GM19467 (cell line): ENCODE results near the gene PTPRG.
A peak's percentile ranks its signal among the peaks of the same experiment; 100 is the strongest.
"Not testable (repeated sequence)": the region's sequence is repeated elsewhere in the genome, so short reads cannot be mapped to it uniquely, and the experiment has no call there.

Source experiments
- ATAC-seq: cut with Tn5 transposase; IDR thresholded peaks from one replicate; pipeline ENCODE4 v1.9.1; 2021; ENCODE audit warnings: mild to moderate bottlenecking, moderate library complexity; ENCODE audit not compliant: unreplicated experiment

Gene PTPRG

GRCh38 chr3:61816304-61816703 is 254.9 kb downstream of the PTPRG start:
- not testable (repeated sequence) for ATAC-seq

DNA sequence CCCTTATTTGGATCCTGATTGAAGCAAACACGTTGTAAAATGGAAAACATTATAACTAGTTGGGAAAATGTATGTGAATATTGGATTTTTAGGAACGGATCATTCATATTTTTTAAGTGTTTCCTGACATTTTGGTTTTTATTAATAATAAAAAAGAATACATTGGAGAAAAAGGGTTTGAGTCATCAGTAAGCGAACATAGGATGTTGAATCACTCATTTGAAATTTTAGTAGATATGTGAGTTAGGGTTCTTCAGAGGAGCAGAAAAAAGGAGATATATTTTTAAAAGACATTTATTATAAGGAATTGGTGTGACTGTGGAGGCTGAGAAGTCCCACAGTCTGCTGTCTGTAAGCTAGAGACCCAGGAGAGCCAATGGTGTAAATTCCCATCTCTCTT is 258.5 kb downstream of the PTPRG start:
- no peak for ATAC-seq

- ATAC-seq, result peak; percentile 69
Measured at GRCh38 chr3:61820306-61820992, 259.1 kb downstream of the PTPRG start.

- no peak for ATAC-seq
Measured at GRCh38 chr3:61821823-61822251, 260.5 kb downstream of the PTPRG start.

DNA sequence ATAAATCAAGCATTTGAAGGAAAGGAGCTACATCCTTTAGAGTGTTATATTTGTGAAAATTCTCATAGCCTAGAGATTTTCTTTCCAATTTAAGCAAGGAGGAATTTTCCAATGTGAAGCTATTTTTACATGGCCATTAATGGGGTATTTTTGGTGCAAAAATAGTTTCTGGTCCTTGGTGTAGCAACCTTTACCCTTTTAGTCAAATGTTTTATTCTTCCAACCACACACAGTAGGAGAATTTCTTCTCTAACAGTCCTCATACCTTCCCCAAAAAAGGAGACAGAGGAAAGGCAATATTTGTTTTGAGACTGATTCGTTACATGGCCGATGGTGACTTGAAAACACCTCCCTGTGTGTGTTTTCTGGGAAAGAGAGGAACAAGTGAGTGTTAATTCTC is 261.2 kb downstream of the PTPRG start:
- no peak for ATAC-seq

DNA sequence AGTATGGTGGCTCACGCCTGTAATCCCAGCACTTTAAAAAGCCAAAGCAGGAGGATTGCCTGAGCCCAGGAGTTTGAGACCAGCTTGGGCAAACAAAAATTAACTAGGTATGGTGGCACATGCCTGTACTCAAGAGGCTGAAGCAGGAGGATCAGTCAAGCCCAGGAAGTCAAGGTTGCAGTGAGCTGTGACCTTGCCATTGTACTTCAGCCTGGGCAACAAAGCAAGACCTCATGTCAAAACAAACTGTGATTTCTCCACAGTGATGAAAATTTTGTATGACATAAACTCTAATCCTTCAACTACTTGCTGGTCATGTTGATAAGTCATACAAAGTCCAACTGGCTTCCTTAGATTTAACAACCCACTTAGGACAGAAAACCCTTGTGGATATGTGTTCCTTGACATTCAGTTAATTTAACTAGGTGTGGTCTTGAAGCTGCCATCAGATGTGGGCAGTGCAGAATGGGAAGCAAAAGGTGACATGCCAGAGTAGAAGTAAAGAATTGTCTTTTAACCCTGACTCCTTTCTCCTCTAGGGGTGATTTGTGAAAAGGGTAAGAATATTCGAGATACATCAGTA is 263.3 kb downstream of the PTPRG start:
- ATAC-seq, result no peak

GRCh38 chr3:61826161-61826560 is 264.8 kb downstream of the PTPRG start:
- ATAC-seq, result no peak

DNA sequence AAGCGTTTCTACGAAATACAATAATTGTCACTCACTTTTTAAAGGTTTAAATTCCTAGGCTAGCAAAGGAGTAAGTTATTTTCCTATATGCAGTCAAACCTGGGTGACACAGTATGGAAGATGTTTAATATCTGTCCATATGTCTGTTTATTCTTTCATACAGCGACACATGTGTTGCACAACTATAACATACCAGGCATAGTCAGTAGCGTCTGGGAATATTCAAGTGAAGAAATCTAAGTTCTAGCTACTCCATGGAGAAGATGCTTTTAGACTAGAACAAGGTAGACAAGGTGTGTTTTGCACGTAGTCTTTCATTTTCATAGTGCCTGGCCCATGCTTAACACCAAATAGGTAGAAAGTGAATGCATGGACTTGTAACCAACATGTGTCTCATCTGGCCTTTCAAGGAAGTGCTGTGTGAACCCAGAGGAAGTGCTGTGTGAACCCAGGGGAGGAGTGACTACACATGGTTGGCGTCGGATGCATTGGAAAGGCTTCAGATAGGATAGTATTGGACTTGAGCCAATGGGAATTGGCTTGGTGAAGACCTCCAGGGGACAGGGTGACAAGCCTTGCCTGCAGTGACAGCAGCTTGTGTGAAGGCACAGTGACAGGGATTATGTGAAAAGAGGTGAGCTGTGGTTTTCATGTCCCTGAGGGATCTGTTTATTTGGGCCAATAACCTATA is 267.0 kb downstream of the PTPRG start:
- no peak for ATAC-seq

- ATAC-seq, result no peak
Measured at GRCh38 chr3:61828880-61829721, 267.7 kb downstream of the PTPRG start.

- no peak for ATAC-seq
Measured at GRCh38 chr3:61829722-61830350, 268.5 kb downstream of the PTPRG start.

DNA sequence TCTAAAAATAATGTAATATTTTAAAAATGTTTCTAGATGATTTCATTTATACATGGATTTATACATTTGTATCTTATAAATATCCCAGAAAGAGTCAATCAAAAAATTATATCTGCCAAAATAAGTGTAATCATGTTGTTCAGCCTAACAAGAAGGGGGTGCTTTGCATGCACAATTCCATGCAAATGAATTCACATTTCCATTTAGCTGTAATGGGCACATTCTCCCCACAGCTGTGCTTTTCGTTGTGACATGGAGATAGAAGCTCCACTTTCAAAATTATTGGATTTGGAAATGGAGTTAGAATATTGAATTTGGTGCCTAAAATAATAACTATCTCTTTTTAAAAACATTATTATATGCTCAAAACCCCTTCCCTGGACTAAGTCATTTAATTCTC is 270.6 kb downstream of the PTPRG start:
- ATAC-seq, result no peak

DNA sequence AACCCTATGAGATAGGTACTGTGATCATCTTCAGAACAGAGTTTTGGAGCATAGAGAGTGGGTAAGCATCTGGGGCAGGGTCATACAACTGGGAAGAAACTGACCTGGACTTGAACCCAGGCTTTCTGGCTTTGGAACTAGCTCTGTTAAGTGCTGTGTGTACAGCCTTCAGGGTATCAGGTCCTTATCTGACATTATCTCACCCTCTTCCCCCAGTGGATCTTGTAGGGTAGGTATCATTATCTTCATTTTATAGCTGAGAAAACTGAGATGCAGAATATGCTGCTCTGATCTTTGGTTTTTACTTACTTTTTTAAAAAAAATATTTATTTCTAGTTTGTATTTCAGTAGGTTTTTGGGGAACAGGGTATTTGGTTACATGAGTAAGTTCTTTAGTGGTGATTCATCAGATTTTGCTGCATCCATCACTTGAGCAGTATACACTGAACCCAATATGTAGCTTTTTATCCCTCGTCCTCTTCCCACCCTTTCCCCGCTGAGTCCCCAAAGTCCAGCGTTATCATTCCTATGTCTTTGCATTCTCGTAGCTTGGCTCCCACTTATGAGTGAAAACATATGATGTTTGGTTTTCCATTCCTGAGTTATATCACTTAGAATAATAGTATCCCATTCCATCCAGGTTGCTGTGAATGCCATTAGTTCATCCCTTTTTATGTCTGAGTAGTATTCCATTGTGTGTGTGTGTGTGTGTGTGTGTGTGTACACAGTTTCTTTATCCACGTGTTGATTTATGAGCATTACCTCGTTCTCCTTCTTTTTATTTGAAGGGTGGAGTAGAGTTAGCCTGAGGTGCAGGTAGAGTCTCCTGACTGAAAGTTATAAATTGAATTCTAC is 271.2 kb downstream of the PTPRG start:
- no peak for ATAC-seq

DNA sequence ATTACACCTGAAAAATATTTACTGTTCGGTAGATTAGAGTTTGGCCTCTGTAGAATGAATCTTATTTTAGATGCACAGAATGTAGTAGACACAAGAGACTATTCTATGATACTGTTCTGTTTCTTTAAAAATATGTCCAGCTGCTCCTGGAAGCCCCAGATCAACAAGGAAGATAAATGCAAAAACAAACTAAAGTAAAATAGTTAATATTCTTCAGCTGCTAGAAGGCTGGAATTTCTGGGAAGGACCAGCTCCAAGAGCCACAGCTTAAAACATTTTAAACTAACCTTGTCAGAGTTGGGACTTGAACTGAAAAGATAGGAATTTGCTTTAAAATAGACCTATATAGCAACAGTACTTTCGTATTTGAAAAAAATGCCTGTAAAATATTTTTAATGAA is 277.9 kb downstream of the PTPRG start:
- no peak for ATAC-seq

GRCh38 chr3:61841111-61841845 is 279.9 kb downstream of the PTPRG start:
- ATAC-seq, result no peak

DNA sequence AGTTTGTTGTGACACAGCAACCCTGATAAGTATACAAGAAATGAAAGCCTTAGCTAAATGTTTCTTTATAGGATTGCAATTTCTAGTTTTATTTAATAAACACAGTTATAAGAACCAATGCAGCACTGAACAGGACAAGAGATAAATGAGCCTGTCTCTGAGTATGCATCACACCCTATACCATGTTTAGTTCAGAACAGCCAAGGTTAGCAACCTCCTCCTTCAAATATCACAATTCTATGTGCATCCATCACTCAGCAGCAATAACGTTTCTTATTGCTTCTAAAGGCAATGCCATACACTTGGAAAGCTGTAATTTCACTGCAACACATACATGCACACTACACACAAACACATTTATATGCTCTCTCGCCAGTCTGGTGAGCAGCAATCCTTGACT is 280.6 kb downstream of the PTPRG start:
- no peak for ATAC-seq

DNA sequence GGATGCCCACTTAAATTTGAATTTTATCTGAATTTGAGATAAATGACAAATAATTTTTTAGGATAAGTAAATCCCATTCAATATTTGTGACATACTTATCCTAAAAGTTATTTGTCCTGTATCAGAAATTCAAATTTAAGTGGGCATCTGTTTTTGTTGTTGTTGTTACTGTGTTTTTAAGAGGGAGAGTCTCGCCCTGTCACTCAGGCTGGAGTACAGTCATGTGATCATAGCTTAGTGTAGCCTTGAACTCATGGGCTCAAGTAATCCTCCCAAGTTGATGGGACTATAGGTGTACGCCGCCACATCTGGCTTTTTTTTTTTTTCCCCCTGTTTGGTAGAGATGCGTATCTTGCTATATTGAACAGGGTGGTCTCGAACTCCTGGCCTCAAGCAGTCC is 283.0 kb downstream of the PTPRG start:
- no peak for ATAC-seq

DNA sequence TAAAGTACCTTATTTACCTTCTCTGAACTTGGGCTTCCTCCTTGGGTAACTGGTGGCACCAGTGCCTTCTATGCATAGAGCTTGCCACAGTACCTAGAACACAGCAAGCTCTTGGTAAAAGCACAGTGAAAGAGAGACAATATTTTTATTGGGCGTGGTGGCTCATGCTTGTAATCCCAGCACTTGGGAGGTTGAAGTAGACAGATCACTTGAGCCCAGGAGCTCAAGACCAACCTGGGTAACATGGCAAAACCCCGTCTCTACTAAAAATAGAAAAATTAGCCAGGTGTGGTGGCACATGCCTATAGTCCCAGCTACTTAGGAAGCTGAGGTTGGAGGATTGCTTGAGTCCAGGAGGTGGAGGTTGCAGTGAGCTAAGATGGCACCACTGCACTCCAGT is 285.1 kb downstream of the PTPRG start:
- ATAC-seq, result no peak

- no peak for ATAC-seq
Measured at GRCh38 chr3:61847784-61848462, 286.6 kb downstream of the PTPRG start.

GRCh38 chr3:61848885-61849284 is 287.5 kb downstream of the PTPRG start:
- no peak for ATAC-seq
